Stimulated activated CD4-positive, alpha-beta T cell treated with anti-CD3 and anti-CD28 coated beads, Interleukin-2, amount 100 ng/mL, for 24 hours (primary cell): Measurements from ENCODE around the gene ZRANB1.

Experiments
- DNase-seq, 2 donors: peaks; one replicate each; pipeline ENCODE4 v3.0.0-alpha.2; 2020

ZRANB1 gene

GRCh38 chr10:124996127-124996853 is 54.4 kb downstream of the ZRANB1 start:
- no peak for DNase-seq

- DNase-seq, result no peak
These were observed 54.9 kb downstream of the ZRANB1 start for GRCh38 chr10:124996854-124997215.

- no peak for DNase-seq
These were observed 55.4 kb downstream of the ZRANB1 start for GRCh38 chr10:124997306-124997705.

- no peak for DNase-seq
These were observed 56.1 kb downstream of the ZRANB1 start for GRCh38 chr10:124997771-124998623.

GRCh38 chr10:124998624-124999291 is 56.8 kb downstream of the ZRANB1 start:
- no peak for DNase-seq

- DNase-seq, result no peak
These were observed 57.8 kb downstream of the ZRANB1 start for GRCh38 chr10:124999433-125000365.

- DNase-seq, result no peak
These were observed 58.7 kb downstream of the ZRANB1 start for GRCh38 chr10:125000366-125001312.

GRCh38 chr10:125001313-125002046 is 59.6 kb downstream of the ZRANB1 start:
- no peak for DNase-seq

GRCh38 chr10:125002047-125002422 is 60.1 kb downstream of the ZRANB1 start:
- DNase-seq, result no peak

GRCh38 chr10:125002423-125003145 is 60.7 kb downstream of the ZRANB1 start:
- DNase-seq, result no peak

- no peak for DNase-seq
These were observed 61.4 kb downstream of the ZRANB1 start for GRCh38 chr10:125003146-125003900.

GRCh38 chr10:125003901-125004467 is 62.1 kb downstream of the ZRANB1 start:
- DNase-seq, result no peak

GRCh38 chr10:125004571-125005311 is 62.8 kb downstream of the ZRANB1 start:
- DNase-seq, result no peak

- DNase-seq, result no peak
These were observed 63.6 kb downstream of the ZRANB1 start for GRCh38 chr10:125005312-125006187.

- no peak for DNase-seq
These were observed 64.3 kb downstream of the ZRANB1 start for GRCh38 chr10:125006188-125006680.

- no peak for DNase-seq
These were observed 65.1 kb downstream of the ZRANB1 start for GRCh38 chr10:125006921-125007426.

- DNase-seq, result no peak
These were observed 65.5 kb downstream of the ZRANB1 start for GRCh38 chr10:125007436-125007835.
